IPS-18a (cell line): ENCODE data around the gene TBC1D16.

ENCODE experiments used
- H3K27ac ChIP-seq: one replicate; pipeline ENCODE4 v1.5.1; 2013; ENCODE audit warnings: low read length
- H3K27me3 ChIP-seq: one replicate; pipeline ENCODE4 v1.6.1; 2013; ENCODE audit warnings: mild to moderate bottlenecking, low read length; ENCODE audit not compliant: control insufficient read depth, insufficient read depth
- H3K36me3 ChIP-seq: one replicate; pipeline ENCODE4 v1.6.1; 2013; ENCODE audit warnings: low read depth, low read length; ENCODE audit not compliant: control insufficient read depth
- H3K4me1 ChIP-seq: one replicate; pipeline ENCODE4 v1.6.1; 2013; ENCODE audit warnings: low read depth, low read length; ENCODE audit not compliant: control insufficient read depth
- H3K4me3 ChIP-seq: one replicate; pipeline ENCODE4 v1.5.1; 2013; ENCODE audit warnings: low read length
- H3K9ac ChIP-seq: one replicate; pipeline ENCODE4 v1.6.1; 2013; ENCODE audit warnings: mild to moderate bottlenecking, low read length, moderate library complexity
- H3K9me3 ChIP-seq: one replicate; pipeline ENCODE4 v1.6.1; 2013; ENCODE audit warnings: low read depth, low read length; ENCODE audit not compliant: control insufficient read depth

TBC1D16 gene

GRCh38 chr17:80021600-80021999, 14.1 kb downstream of the TBC1D16 start:
- Histone ChIP-seq H3K9me3 (no peaks in the 10 kb centered on the region), H3K36me3 (no peaks in the 10 kb centered on the region), H3K4me1 (no peaks in the 10 kb centered on the region), H3K27me3 (no peaks in the 10 kb centered on the region), H3K27ac (no peak overlapping the region), H3K9ac (no peak overlapping the region), H3K4me3 (no peak overlapping the region)

DNA sequence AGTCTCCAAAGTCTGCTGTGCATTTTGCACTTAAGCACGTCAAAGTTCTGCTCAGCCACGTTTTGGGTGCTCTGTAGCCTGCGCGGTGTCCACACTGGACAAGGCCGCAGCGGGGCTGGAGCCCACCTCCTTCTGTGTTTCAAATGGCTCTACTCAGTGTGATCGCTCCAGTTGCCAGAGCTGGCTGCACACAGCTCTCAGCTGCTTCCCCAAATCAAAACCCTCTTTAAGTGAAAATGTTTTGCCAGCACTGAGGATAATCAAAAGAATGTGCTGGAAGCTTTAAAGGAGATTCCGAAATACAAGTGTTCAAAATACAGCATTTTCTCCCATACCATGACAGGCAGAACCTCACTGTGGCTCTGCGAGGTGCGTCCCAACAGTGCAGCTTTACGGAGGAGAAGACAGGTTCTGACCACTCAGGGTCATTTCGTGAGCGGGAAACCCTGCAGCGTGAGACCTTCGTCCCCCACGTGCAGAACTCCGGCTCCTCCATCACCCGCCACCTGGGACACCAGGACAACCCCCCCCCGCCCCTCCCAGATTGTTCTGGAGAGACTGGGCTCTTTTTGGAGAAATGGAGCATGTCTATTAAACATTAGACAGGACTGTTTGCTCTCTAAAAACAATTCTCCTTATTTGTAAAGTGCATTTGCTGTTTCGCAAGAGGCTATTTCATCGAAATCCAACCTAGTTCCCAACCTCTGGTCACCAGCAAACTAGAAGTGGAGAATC, 16.6 kb downstream of the TBC1D16 start:
- no peaks in the 10 kb centered on the region for H3K9me3 ChIP-seq
- H3K9ac ChIP-seq: no peak overlapping the region
- H3K4me3 ChIP-seq: no peak overlapping the region
- H3K36me3 ChIP-seq: no peaks in the 10 kb centered on the region
- no peaks in the 10 kb centered on the region for H3K27me3 ChIP-seq
- no peak overlapping the region for H3K27ac ChIP-seq
- H3K4me1 ChIP-seq: no peaks in the 10 kb centered on the region

GRCh38 chr17:80017226-80018010, 18.3 kb downstream of the TBC1D16 start:
- Histone ChIP-seq H3K4me1 (no peaks in the 10 kb centered on the region), H3K9me3 (no peaks in the 10 kb centered on the region), H3K9ac (no peak overlapping the region), H3K27ac (no peak overlapping the region), H3K4me3 (no peak overlapping the region), H3K27me3 (no peaks in the 10 kb centered on the region), H3K36me3 (no peaks in the 10 kb centered on the region)

DNA sequence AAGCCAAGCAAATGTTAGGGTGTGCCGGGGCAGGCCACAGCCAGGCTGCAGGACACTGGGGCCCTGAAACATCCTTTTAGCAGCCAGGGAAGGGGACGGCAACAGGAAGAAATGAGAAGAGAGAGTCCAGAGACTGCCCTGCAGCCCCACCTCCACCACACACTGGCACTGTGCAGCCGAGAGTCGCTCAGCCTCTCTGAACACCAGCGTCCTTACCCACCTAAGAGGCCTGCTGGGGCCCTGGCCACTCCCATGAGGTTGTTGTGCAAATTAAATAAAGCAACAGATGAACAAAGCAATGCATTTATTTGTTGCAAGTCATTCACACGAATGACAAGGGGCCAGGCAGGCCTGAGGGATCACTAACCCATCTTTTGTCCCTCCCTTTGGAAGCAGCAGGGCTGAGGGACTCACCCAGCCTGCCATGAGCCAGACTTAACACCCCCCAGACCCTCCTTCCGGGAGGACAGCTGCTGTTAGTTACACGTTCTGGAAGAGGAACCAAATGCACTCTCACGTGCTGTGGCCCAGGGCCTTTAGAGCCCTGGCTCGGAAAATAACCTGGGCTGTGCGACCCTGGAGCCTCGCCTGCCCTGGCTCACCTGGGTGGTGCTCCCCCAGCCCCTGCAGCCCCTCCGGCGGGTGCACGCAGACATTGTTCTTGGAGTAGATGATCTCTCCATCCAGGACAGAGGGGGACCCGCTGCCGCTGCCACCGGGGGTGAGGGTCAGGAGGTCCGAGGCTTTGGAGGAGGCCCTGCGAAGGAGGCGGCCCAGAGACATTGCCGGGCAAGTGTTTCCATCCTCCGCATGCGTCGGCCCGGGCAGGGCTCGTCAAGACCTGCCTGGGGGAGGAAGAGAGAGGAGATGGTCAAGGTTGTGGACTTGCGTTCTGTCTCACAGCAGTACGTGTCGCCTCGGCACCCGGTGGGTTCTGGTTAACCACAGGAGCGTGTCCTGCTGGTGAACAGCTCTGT, 22.6 kb downstream of the TBC1D16 start:
- no peaks in the 10 kb centered on the region for H3K27me3 ChIP-seq
- H3K36me3 ChIP-seq: peaks cover 6% of the 10 kb centered on the region
- H3K4me3 ChIP-seq: no peak overlapping the region
- H3K9ac ChIP-seq: no peak overlapping the region
- H3K27ac ChIP-seq: no peak overlapping the region
- H3K4me1 ChIP-seq: no peaks in the 10 kb centered on the region
- H3K9me3 ChIP-seq: no peaks in the 10 kb centered on the region

DNA sequence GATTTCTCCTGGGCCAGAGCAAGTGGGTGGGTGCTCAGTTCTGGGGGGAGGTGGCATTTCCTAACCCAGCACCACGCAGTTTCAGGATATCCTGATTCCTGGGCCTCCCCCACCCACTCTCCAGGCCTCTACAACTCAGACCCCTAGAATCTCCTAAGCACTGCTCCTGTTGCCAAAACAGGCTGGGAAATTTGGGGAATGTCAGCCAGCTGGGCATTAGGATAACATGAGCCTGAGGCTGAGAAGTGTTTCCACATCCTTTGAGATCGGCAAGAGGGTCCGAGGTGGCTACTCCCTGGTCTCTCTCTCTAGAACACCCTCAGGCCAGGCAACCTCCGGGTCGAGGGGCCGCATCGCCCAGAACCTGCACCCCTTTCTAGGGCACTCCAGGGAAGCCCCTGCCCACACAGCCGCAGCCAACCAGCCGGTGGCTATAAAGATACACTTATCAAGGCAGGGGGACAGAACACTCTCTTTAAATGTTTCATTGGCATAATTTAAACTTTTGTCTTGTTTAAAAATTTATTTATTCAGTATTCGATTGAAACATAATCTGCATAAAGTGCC, 23.6 kb downstream of the TBC1D16 start:
- no peak overlapping the region for H3K27ac ChIP-seq
- no peaks in the 10 kb centered on the region for H3K27me3 ChIP-seq
- no peaks in the 10 kb centered on the region for H3K9me3 ChIP-seq
- H3K4me3 ChIP-seq: no peak overlapping the region
- H3K9ac ChIP-seq: no peak overlapping the region
- no peaks in the 10 kb centered on the region for H3K4me1 ChIP-seq
- peaks cover 6% of the 10 kb centered on the region for H3K36me3 ChIP-seq

GRCh38 chr17:80010283-80010858, 25.3 kb downstream of the TBC1D16 start:
- Histone ChIP-seq H3K27ac (no peak overlapping the region), H3K9me3 (no peaks in the 10 kb centered on the region)

DNA sequence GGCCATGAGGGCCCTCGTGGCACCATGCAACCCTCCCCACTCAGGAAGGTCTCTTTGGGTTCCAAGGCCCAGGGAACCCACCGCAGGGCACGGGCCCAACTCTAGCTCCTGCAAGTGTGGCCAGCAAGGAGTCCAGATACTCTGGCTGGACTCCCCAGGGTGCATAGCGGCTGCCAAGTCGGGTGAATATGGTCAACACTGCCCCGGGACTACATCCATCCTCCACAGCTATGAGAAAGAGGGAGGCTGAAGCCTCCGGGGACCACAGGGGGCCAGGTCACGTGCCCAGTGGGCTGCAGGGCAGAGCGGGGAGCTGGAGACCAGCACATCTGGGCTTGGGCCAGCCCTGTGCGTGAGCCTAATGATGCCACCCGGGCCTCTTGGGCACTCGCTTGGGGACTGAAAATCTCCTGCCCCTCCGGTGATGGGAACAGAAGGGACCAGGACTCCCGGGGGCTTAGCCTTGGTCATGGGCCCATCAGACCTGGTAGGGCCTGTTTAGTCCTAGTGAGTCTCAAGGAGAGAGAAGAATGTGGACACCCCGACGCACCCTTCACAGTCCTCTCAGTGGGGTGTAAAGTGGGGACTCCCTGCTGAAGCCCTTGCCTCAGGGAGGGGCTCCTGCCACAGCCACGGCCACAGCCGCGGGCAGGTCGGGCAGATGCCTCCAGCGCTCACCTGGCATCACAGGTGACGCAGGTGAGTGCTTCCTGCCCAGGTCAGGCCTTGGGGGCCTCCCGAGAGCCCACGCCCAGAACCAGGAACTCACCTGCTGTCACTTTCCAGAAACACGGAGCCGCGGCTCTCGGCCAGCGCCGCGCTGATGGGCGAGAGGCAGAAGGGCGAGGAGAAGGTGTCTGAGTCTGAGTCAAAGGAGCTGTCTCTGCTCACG, 26.0 kb downstream of the TBC1D16 start:
- Histone ChIP-seq H3K27ac (no peak overlapping the region), H3K4me1 (no peaks in the 10 kb centered on the region), H3K9ac (no peak overlapping the region), H3K27me3 (no peaks in the 10 kb centered on the region), H3K36me3 (peaks cover 6% of the 10 kb centered on the region), H3K9me3 (no peaks in the 10 kb centered on the region), H3K4me3 (no peak overlapping the region)

More at GRCh38 chr17:80010283-80010858, 25.3 kb downstream of the TBC1D16 start:
- peaks cover 6% of the 10 kb centered on the region for H3K36me3 ChIP-seq
- no peak overlapping the region for H3K4me3 ChIP-seq
- H3K9ac ChIP-seq: no peak overlapping the region
- H3K4me1 ChIP-seq: no peaks in the 10 kb centered on the region
- H3K27me3 ChIP-seq: no peaks in the 10 kb centered on the region

DNA sequence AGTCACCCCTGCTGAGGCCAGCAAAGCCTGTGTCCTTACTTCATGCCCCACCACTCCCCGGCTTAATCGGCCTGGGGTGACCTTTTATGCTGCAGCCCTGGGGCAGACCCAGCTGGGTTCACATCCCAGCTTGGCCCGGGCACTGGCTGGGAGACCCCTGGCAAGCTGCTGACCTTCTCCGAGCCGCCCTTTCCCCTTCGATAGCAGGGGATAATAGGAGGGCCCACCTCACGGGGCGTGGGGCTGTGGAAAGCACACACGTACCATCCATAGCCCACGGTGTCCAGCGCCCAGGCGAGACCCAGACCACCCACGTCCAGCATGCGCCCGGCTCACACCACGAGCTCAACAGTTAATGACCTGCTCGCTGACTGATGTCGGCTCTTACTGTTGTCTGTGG, 26.8 kb downstream of the TBC1D16 start:
- H3K4me3 ChIP-seq: no peak overlapping the region
- no peak overlapping the region for H3K9ac ChIP-seq
- H3K9me3 ChIP-seq: no peaks in the 10 kb centered on the region
- no peak overlapping the region for H3K27ac ChIP-seq
- no peaks in the 10 kb centered on the region for H3K27me3 ChIP-seq
- peaks cover 6% of the 10 kb centered on the region for H3K36me3 ChIP-seq
- no peaks in the 10 kb centered on the region for H3K4me1 ChIP-seq

DNA sequence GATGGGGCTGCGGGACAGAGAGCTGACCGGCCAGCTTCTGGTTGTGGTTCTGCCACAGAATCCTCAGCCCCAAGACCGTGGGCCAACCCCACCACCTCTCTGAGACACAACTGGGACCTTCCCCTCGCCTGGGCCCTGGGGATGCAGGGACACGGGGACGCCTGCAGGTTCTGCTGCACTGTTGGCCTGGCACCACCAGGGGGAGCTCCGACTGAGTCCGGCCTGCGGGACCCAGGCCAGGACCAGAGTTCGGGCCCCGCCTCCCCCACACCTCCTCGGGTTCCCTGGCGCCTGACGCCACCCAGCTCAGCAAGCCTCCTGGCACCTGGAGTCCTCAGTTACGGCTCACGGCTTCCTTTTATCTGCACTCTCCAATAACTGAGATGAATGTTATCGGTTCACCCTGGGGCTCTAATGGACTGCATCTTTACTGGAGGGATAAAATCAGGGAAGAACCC, 27.3 kb downstream of the TBC1D16 start:
- no peak overlapping the region for H3K27ac ChIP-seq
- H3K9ac ChIP-seq: no peak overlapping the region
- H3K4me3 ChIP-seq: no peak overlapping the region
- no peaks in the 10 kb centered on the region for H3K27me3 ChIP-seq
- peaks cover 6% of the 10 kb centered on the region for H3K36me3 ChIP-seq
- no peaks in the 10 kb centered on the region for H3K9me3 ChIP-seq
- H3K4me1 ChIP-seq: no peaks in the 10 kb centered on the region

GRCh38 chr17:80007939-80008338, 27.7 kb downstream of the TBC1D16 start:
- Histone ChIP-seq H3K27me3 (no peaks in the 10 kb centered on the region), H3K9me3 (no peaks in the 10 kb centered on the region), H3K27ac (no peak overlapping the region), H3K36me3 (peaks cover 6% of the 10 kb centered on the region), H3K4me1 (no peaks in the 10 kb centered on the region), H3K4me3 (no peak overlapping the region), H3K9ac (no peak overlapping the region)
